HG02973 (cell line): ENCODE data around the gene PLEKHA5.
"Not testable (repeated sequence)": the region's sequence is repeated elsewhere in the genome, so short reads cannot be mapped to it uniquely, and the experiment has no call there.

ENCODE experiments used
- ATAC-seq: cut with Tn5 transposase; IDR thresholded peaks from one replicate; pipeline ENCODE4 v1.9.1; 2021; ENCODE audit warnings: moderate library complexity; ENCODE audit not compliant: unreplicated experiment

Gene PLEKHA5

GRCh38 chr12:19276767-19277166, 147.2 kb downstream of the PLEKHA5 start:
- no peak for ATAC-seq

- ATAC-seq = no peak
Measured at GRCh38 chr12:19277711-19278110, 148.2 kb downstream of the PLEKHA5 start.

GRCh38 chr12:19278407-19278806, 148.9 kb downstream of the PLEKHA5 start:
- no peak for ATAC-seq

DNA sequence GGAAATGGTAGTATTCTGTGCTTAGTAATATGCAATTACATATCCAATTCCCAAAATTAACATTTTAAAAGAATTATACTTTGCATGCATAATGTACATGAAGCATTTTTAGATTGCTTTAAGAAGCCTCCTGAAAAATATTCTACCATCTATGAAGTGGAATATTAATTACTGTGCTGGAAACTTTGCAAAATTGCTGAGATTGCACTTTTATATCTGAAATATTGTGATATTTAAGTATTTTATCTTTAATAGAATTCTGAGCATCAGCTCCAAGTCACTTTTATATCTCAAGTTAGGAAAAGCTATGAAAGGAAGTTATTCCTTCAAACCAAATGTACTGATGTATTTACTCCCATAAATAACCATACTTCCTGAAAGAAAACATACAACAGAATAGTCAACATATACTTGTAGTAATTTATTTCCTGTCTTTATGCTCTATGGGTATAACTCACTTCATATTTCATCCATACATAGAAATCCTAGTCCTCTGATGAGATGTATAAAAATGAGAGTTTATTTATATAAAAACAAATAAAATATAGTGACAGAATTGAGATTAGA, 152.7 kb downstream of the PLEKHA5 start:
- ATAC-seq = no peak

DNA sequence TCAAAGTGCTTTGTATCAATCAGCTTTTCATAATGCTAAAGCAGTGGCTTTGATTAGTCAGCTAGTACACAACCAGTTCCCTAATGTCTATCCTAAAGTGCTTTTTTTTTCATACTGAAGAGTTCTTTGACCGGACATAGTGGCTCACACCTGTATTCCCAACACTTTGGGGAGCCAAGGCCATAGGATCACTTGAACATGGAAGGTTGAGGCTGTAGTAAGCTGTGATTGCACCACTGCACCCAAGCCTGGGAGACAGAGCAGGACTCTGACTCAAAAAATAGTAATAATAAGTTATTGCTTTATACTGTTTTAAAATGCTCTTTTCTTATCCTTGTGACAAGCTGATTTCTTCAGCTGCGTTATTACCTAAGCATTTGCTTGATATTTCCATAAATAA, 155.1 kb downstream of the PLEKHA5 start:
- no peak for ATAC-seq

DNA sequence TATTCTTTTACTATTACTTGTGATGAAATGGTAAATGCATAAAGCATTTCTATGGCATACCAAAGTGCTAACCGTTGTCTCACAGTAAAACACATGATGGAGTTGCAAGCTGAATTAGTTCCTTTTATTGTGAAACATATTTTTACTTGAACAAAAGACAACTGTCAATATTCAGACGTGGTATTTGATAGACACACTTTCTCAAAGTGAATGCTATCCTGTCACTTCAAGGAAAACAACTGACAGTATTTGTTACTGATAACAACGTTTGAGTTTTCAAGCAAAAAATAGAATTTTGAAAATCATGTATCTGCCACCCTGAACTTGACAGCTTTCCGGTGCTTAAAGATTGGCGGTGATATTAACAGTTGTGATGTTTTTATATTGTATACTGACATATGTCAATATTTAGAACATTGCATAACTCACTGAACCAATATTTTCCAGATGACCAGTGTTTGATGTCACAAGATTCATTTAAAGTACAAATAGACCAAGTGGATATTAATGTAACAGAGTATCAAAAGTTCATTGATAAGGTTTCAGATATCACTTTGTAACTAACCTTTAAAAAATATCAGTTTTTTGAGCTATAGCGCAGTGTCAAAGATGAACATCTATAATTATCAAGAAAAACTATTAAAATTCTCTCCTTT, 156.4 kb downstream of the PLEKHA5 start:
- ATAC-seq = no peak

GRCh38 chr12:19287302-19287701, 157.8 kb downstream of the PLEKHA5 start:
- ATAC-seq = no peak

GRCh38 chr12:19288161-19288560, 158.6 kb downstream of the PLEKHA5 start:
- ATAC-seq = no peak

DNA sequence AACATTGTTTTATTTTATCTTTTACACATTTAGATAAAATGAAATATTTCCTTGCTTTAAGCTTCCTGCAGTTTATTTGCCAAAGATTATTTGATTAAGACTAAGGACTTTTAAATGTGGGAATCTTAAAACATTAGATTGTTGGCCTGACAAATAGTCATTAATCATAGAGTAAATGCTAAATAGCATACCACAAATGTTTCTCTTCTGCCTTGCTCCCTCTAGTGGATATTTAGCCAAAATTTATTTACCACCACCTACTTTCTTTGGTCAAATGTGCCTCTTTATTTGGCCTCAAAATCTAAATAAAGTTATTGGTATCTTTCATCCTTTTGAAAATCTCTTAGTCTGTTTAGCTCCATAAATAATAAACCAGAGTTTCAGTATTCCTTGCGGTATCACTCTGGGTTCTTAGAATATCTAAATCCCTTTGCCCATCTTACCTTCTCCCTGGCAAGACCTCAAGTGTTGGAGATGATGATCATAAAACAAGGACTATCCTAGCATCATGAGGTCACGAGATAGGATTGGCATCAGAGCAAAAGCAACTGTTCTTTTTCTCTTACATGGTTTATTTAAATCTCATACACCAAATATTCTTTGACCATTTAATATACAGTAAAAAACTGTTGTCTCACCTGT, 159.2 kb downstream of the PLEKHA5 start:
- ATAC-seq = no peak

DNA sequence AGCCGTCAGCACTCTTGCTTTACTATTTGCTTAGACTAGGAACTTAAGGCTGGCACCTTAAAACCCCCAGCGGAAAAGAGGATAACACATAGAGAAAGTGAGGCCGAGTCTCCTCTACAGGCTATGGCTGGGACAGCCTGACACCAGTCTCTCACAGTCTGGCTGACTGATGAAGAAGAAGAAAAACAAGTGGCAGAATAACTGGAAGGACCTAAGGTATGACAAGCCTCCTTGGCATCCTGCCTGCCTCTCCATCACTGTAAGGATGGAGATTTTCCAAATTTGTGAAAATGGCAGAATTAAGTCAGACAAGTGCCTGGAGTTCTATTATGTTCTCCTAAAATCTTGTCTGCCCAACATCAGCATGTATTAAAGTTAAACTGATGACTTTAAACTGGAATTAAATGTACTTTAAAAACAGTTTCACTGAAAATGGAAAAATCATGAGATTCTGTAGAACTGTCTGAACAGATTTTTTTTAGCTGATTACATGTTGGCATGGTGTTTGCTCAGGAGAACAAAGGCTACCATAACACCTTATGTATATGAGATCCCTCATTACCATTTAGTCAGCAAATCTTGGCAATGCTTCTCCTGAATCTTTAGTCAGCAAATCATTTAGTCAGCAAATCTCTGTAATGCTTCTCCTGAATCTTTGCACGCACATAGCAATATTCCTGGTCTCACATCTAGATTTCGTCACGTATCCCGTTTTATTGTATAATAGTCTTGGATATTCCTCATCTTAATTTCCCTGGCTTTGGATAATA, 169.5 kb downstream of the PLEKHA5 start:
- no peak for ATAC-seq

DNA sequence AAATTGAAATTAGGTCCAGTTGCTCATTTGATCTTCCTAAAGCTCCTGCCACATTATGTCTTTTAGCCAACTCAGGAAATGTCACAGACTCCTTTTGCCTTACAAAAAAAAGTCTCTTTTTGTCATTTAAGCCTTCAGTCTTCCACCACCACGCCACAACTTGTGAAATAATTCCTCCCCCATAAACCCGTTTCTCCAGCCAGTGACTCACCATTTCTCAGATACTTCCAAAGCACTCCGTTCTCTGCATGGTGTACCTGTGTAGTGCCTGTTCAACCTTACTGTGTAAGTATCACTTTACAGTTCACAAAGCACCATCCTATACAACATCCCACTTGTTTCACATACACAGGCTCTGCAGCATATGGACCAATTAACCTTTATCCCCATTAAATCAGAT, 170.2 kb downstream of the PLEKHA5 start:
- no peak for ATAC-seq

GRCh38 chr12:19301223-19301622, 171.7 kb downstream of the PLEKHA5 start:
- ATAC-seq = no peak

DNA sequence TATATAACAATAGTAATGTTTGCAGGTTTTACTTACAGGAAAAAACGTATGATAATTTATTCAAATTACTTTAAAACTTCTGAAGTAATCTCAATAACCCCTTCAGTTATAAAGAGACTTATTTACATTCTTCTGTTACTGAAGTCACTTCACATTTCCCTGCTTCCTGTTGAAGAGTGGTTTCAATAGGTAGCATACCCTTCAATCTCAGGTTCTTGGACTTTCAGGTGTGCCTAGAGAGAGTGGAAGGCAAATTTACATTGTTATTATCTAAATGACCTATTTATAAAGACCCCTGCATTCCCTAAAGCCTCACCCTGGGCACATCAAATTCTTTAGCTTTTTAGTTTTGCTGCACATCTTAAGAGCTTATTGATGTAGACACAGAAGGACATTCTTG, 172.2 kb downstream of the PLEKHA5 start:
- no peak for ATAC-seq

- no peak for ATAC-seq
Measured at GRCh38 chr12:19302100-19302640, 172.6 kb downstream of the PLEKHA5 start.

GRCh38 chr12:19303496-19303895, 174.0 kb downstream of the PLEKHA5 start:
- no peak for ATAC-seq

DNA sequence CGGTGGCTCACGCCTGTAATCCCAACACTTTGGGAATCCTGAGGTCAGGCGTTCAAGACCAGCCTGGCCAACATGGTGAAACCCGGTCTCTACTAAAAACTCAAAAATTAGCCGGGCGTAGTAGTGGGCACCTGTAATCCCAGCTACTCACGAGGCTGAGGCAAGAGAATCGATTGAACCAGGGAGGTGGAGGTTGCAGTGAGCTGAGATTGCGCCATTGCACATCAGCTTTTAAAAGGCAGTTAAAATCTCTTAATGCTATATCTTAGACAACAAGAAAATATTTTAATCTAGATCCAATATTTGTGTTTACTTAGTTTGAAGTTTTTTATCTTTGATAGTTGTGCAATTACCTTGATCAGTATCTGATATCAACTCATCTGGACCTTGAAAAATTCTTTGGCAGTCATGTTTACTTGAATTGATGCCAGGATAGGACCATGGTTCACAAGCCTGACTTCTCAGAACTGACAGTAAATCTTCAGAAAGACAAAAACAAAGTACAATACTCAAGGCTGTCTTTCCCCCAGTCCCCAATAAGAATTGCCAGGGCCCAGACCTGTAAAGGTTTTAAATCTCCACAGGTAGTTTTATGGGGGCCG, 174.7 kb downstream of the PLEKHA5 start:
- ATAC-seq = no peak

DNA sequence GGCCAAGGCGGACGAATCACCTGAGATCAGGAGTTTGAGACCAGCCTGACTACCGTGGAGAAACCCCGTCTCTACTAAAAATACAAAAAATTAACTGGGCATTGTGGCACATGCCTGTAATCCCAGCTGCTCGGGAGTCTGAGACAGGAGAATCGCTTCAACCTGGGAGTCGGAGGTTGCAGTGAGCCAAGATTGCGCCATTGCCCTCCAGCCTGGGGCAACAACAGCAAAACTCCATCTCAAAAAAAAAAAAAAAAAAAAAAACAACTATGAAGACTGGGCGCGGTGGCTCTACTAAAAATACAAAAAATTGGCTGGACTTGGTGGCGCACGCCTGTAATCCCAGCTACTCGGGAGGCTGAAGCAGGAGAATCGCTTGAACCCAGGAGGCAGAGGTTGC, 176.1 kb downstream of the PLEKHA5 start:
- not testable (repeated sequence) for ATAC-seq

GRCh38 chr12:19306366-19306765, 176.8 kb downstream of the PLEKHA5 start:
- ATAC-seq = no peak

- ATAC-seq = no peak
Measured at GRCh38 chr12:19307451-19307850, 177.9 kb downstream of the PLEKHA5 start.

GRCh38 chr12:19311165-19311564, 181.6 kb downstream of the PLEKHA5 start:
- ATAC-seq = no peak

- no peak for ATAC-seq
Measured at GRCh38 chr12:19312637-19313036, 183.1 kb downstream of the PLEKHA5 start.
